ENCODE data around the gene VPS39.
"Not testable (repeated sequence)": the region's sequence is repeated elsewhere in the genome, so short reads cannot be mapped to it uniquely, and the experiment has no call there.

Gene VPS39, protein sequence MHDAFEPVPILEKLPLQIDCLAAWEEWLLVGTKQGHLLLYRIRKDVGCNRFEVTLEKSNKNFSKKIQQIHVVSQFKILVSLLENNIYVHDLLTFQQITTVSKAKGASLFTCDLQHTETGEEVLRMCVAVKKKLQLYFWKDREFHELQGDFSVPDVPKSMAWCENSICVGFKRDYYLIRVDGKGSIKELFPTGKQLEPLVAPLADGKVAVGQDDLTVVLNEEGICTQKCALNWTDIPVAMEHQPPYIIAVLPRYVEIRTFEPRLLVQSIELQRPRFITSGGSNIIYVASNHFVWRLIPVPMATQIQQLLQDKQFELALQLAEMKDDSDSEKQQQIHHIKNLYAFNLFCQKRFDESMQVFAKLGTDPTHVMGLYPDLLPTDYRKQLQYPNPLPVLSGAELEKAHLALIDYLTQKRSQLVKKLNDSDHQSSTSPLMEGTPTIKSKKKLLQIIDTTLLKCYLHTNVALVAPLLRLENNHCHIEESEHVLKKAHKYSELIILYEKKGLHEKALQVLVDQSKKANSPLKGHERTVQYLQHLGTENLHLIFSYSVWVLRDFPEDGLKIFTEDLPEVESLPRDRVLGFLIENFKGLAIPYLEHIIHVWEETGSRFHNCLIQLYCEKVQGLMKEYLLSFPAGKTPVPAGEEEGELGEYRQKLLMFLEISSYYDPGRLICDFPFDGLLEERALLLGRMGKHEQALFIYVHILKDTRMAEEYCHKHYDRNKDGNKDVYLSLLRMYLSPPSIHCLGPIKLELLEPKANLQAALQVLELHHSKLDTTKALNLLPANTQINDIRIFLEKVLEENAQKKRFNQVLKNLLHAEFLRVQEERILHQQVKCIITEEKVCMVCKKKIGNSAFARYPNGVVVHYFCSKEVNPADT

GRCh38 chr15:42207674-42208579 is at the start of gene VPS39:
Gene VPS39, minus strand, starts transcription at chr15:42208304. Its CDS starts 151 bp downstream, at chr15:42208153.
- peak in 13 of 14 donors; percentile 34 to 89 (median 77) for DNase-seq

- DNase-seq = no peak
These were observed 45.2 kb upstream of the VPS39 start for GRCh38 chr15:42253300-42253699.

DNA sequence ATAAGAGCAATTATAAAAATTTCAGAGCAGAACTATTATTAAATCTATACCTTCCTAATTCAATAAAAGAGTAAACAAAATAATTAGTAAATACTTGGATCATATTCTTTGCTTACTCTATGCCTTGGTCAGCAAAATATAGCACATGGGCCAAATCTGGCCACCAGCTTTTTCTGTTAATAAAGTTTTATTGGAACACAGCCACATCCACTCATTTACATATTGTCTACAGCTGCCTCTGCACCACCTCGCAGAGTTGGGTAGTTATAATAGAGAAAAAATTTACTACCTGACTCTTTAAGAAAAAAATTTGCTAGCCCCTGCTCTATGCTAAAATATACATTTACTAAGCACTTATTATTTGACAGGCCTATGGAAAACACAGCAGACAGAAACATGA is 32.7 kb upstream of the VPS39 start:
- no peak for DNase-seq

- DNase-seq = no peak
These were observed 31.6 kb upstream of the VPS39 start for GRCh38 chr15:42239528-42240182.

DNA sequence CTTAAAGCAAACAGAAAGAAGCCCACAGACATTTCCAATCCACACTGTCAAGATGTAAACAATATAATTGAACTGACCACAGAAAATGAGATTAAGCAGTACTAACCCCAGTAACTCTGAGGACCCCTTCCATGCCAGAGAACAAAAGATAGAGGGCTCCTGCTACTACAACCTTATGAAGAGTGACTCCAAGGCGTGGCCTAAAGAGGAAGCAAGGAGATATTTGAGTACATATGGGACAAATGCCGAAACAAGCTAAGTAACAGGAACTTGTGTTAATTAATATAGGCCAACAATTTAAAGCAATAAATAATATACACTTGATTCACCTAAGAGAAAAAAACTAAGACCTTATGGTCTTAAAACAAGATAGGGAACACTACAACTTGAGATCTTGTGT is 25.0 kb upstream of the VPS39 start:
- no peak for DNase-seq

DNA sequence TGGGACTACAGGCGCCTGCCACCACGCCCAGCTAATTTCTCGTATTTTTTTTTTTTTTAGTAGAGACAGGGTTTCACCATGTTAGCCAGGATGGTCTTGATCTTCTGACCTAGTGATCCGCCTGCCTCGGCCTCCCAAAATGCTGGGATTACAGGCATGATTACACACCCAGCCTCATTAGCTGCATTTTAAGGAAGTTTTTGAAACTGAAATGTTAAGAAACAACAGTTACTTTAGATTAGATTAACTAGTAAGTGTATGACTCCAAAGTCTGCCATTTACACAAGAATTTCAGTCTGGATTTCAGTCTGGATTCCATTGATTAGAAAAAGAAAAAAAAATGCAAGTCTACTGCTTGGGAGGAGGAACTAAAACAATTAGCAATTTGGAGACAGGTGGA is 24.5 kb upstream of the VPS39 start:
- DNase-seq = no peak

- DNase-seq = no peak
These were observed 23.0 kb upstream of the VPS39 start for GRCh38 chr15:42231088-42231487.

GRCh38 chr15:42228981-42229380 is 20.9 kb upstream of the VPS39 start:
- DNase-seq = not testable (repeated sequence)

DNA sequence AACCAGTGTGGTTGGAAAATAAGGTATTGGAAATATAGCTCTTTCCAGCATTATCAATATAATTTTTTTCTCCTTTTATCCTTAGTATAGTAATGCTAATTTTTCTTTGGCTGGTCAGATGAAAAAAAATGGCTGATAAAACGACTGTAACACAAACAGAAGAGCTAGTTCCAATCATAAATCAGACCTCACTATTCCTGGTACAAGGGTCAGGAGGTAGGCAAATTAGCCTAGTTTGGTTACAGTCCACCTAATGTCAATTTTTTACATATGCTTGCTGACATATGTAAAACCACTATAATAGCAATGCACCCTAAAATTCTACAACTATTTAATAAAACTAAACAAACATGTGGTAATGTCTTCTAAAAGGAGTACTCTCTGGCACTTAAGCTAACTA is 19.9 kb upstream of the VPS39 start:
- DNase-seq = no peak

DNA sequence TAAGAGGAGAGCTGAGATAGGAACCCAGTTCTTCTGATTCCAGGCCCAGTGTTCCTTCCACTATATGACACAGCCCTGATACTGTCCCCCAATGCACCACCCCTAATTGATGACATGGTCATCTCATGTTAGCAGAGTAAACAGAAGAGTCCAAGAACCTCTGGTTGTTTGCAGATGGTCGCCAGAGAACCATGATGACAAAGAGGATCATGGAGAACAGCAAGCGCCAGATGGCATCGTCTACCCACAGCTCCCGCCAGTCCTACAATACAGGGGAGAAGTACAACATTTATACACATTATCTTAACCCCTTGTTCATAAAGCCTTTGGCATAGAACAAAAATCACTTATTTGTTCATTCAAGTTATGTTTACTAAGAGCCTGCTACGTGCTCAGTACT is 18.5 kb upstream of the VPS39 start:
- peak in 6 of 14 donors; percentile 1 to 18 (median 4) for DNase-seq

DNA sequence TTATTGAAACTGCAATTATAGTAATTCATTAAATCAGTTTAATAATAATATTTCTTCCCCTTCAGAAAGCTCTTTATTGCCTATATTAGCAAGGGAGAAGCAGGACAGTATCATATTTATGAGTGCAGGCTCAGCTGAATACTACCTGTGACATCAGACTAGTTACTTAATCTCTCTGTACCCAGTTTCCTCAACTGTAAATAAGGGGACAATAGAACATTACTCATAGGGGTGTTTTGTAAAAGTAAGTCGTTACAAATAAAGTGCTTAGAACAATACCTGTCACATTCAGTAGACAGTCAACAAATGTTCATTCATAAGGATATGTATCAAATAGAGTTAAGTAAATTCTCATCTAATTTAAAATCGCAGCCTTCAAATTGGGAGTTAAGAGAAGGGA is 12.1 kb upstream of the VPS39 start:
- DNase-seq = no peak

DNA sequence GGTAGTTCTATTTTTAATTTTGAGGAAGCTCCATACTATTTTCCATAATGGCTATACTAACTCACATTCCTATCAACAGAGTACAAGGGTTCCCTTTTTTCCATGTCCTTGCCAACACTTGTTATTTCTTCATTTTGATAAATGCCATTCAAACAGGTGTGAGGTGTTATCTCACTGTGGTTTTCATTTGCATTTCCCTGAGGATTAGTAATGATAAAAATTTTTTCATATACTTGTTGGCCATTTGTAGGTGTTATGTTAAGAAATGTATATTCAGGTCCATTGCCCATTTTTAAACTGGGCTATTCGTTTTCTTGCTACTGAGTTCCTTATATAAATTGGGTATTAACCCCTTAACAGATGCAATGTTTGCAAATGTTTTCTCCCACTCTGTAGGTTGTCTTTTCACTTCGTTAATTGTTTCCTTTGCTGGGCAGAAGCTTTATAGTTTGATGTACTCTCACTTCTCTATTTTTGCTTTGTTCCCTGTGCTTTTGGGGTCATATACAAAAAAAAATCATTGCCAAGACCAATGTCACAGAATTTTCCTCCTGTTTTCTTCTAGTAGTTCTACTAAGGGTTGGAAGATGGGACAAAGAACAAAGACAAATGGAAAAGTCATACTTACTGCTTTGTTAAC is 11.0 kb upstream of the VPS39 start:
- DNase-seq = no peak

DNA sequence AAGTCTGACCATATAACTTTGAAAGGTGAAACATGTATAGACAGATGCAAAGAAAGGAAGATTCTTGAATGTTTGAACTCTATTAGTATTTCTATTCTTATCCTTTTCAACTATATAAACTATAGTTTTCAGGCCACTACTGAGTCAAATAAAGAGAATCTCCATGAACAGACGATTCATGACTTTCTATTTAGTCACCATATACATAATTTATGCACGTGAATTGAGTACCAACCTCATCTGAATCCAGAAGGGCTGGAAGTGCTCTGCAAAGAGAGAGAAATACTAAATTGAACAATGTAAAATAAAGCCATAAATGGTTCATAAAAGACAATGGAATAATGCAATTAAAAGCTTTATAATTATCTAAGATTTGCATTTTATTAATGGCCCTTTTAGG is 9.5 kb upstream of the VPS39 start:
- DNase-seq = no peak

GRCh38 chr15:42215913-42216829 is 8.1 kb upstream of the VPS39 start:
- no peak for DNase-seq

- DNase-seq = no peak
These were observed 6.5 kb upstream of the VPS39 start for GRCh38 chr15:42214600-42214999.

GRCh38 chr15:42213511-42213910 is 5.4 kb upstream of the VPS39 start:
- no peak for DNase-seq

GRCh38 chr15:42210696-42211095 is 2.6 kb upstream of the VPS39 start:
- DNase-seq = no peak

GRCh38 chr15:42206406-42206805 is 1.7 kb downstream of the VPS39 start:
- DNase-seq = no peak

DNA sequence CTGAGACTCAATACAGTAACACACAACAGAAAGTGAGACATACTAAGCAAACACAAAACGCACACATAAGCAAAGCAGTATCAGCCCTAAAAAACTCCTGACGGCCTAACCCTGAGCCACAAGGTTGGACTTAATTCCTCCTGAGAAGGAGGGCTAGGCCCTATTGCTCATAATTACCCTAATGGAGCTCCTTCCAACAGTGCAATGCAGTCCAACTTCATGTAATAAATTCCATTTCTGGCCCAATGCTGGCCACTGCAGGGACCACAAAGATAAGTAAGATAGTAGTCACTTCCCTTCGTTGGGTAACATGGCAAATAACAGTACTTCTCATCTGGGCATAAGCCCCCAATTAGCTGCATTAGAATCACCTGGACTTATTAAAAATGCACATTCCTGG is 4.2 kb downstream of the VPS39 start:
- DNase-seq = no peak

- no peak for DNase-seq
These were observed 5.5 kb downstream of the VPS39 start for GRCh38 chr15:42202653-42203052.

Data from C1 segment of cervical spinal cord (tissue), 14 donors.